Epithelial cell of prostate (primary cell): ENCODE measurements around the gene MMP28.

Source experiments
- DNase-seq: peaks from one replicate; pipeline ENCODE4 v3.0.0-alpha.2; 2011; ENCODE audit warnings: low read depth, low spot score
- H3K27ac ChIP-seq: fragments of 450-650 bp; 2 replicates; pipeline ENCODE4 v1.5.1; 2017; ENCODE audit warnings: mild to moderate bottlenecking

Gene MMP28

DNA sequence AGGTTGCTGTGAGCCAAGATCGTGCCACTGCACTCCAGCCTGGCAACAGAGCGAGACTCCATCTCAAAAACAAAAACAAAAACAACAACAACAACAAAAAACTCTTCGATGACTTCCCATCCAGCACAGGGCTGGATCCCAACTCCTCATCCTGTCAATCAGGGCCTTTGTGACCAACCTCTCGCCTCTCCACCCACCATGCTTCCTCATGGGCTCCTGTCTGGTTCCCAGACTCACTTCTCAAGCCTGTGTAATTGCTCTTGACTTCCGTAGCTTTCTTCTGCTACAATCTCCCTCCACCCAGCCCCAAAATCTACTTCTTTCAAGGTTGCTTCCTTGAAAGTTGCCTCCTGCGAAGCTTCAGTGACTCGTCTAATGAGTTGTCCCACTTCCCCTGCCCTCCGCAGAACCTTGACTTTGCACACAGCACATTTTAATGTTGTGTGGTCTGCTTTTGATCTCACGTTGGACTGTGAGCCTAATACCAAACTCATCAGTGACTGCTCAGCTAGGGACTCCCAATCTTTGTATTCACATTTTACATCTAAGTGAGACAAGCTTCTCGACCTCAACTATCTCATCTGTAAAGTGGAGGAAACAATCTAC lies 64.9 kb downstream of the MMP28 start:
- DNase-seq = no peak
- no peak overlapping the region for H3K27ac ChIP-seq

DNA sequence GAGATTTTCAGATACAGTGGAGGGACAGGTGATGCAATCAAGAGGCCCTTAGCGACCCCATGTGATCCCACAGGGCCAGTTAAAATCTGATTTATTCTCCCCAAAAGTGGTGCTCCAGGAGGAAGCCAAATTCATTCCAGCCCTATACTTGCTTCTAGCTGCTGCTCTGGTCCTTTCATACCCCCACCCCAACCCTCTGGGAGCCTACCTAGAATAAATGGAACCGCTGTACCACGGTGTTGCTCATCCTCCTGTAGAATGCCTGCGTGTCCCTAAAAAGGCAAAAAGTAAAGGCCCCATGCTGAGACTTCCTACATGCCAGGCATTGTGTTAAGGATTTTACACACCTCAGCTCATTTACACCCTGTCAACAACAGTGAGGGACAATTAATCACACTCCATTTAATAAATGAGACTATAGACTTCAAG lies 66.0 kb downstream of the MMP28 start:
- DNase-seq = no peak
- no peak overlapping the region for H3K27ac ChIP-seq

DNA sequence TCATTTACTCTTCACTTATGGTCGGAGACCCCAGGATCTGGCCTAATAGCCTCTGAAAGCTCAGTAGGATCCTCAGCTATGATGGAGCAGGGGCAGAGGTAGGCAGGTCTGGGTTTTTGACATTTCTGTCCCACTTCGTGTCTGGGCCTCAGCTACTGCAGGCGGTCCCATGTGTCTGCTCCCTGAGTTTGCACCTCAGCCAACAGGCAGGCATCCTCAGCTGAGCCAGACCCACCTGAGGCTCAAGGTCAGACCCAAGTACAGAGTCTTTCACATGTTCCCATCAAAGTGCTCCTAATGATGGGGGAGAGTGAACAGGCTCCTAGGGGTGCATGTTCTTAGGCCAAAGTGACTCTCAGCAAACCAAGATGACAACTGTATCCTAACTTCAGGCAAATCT lies 66.9 kb downstream of the MMP28 start:
- no peak overlapping the region for H3K27ac ChIP-seq
- DNase-seq = no peak

- no peak for DNase-seq
- H3K27ac ChIP-seq = no peak overlapping the region
Observed at GRCh38 chr17:35727635-35728034, 67.8 kb downstream of the MMP28 start.

DNA sequence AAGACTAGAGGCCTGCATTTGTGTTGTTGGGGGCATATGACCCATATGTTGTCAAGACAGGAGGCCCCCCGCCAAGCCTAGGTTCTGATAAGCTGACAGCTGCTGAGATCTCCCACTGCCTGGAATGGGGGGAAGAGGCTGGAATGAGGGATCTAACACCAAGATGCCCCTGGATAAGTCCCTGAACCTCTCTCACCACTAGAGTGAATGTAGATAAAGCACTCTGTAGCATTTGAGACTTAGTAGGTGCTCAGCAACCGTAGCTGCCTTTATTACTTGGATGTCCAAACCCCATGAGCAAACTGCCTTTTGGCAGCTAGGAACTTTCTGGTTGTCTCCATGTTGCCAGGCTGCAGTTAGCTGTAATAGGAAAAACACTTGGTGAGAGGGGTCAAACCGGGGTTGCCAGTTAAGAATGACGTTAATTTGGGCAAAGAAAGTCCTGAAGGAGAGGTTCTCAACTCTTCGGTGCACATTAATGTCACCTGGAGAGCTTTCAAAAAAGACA lies 68.4 kb downstream of the MMP28 start:
- H3K27ac ChIP-seq = no peak overlapping the region

GRCh38 chr17:35726127-35726952 lies 69.1 kb downstream of the MMP28 start:
- no peak overlapping the region for H3K27ac ChIP-seq
- DNase-seq = peak; percentile 16

More for the DNA sequence above, 68.4 kb downstream of the MMP28 start:
- DNase-seq = no peak

- H3K27ac ChIP-seq = no peak overlapping the region
- DNase-seq = no peak
Observed at GRCh38 chr17:35725802-35726126, 69.7 kb downstream of the MMP28 start.

DNA sequence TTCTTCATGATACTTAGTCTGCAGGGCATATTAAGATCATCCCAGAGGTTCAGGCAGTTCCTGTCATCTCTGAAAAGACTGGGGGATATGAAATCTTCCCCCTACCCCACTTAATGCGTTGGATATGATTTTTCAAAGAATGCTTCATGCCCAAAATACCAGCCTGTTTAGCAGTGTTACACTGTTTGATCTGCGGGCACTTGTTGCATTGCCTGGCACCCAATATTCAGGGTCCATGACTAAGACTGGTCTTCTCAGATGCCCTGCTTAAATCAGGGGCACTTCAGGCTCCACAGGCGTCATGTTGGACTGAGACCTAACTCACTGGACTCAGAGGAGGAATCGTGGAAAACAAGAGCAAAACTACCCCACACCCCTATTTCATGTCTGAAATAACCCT lies 70.4 kb downstream of the MMP28 start:
- DNase-seq = no peak
- H3K27ac ChIP-seq = no peak overlapping the region

GRCh38 chr17:35723735-35724134 lies 71.7 kb downstream of the MMP28 start:
- no peak overlapping the region for H3K27ac ChIP-seq
- DNase-seq = no peak

- H3K27ac ChIP-seq = no peak overlapping the region
- no peak for DNase-seq
Observed at GRCh38 chr17:35717475-35717874, 78.0 kb downstream of the MMP28 start.

GRCh38 chr17:35716897-35717465 lies 78.5 kb downstream of the MMP28 start:
- no peak overlapping the region for H3K27ac ChIP-seq
- DNase-seq = no peak

DNA sequence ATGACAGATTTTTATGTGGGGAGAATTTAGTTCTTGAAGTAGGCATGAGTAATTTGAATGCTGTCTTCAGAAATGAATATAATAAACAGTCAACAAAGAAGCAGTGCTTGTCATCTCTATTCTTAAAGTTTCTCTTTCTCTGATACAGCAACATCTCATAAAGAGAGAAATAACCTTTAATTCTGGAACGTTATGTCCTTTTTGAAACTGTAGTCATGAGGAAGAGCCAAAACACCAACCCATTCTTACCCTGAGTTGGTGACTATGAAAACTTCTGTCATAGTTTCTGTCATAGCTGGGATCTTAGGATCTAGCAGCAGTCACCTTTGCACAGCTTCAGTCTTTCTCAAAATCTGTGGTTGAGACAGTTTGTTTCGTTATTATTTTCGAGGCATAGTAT lies 79.3 kb downstream of the MMP28 start:
- no peak overlapping the region for H3K27ac ChIP-seq
- DNase-seq = no peak
